Measurements from ENCODE around the gene CDC42SE2.
A peak's percentile ranks its signal among the peaks of the same experiment; 100 is the strongest.
"Not testable (repeated sequence)": the region's sequence is repeated elsewhere in the genome, so short reads cannot be mapped to it uniquely, and the experiment has no call there.

Gene CDC42SE2

GRCh38 chr5:131367219-131367860 is 103.5 kb downstream of the CDC42SE2 start:
- DNase-seq (ENCODE audit: low spot score): no peak

GRCh38 chr5:131368866-131369265 is 105.0 kb downstream of the CDC42SE2 start:
- DNase-seq (ENCODE audit: low spot score): no peak

GRCh38 chr5:131369558-131369957 is 105.7 kb downstream of the CDC42SE2 start:
- DNase-seq (ENCODE audit: low spot score): no peak

GRCh38 chr5:131371835-131372234 is 108.0 kb downstream of the CDC42SE2 start:
- no peak for DNase-seq (ENCODE audit: low spot score)

GRCh38 chr5:131373265-131373664 is 109.4 kb downstream of the CDC42SE2 start:
- no peak for DNase-seq (ENCODE audit: low spot score)

GRCh38 chr5:131375351-131375750 is 111.5 kb downstream of the CDC42SE2 start:
- DNase-seq (ENCODE audit: low spot score): no peak

DNA sequence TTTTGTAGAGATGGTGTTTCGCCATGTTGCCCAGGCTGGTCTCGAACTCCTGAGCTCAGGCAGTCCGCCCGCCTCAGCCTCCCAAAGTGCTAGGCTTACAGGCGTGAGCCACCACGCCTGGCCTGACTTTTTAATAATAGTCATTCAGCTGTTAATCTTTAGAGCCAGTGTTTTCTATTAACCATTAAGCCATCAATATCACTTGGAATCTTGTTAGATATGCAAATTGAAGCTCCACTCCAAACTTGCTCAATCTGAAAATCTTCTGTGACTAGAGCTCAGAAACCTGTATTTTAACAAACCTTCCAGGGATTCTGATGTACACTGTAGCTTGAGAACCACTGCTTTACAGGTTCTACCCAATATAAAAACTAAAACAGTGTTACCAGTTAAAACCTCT is 113.5 kb downstream of the CDC42SE2 start:
- no peak for DNase-seq (ENCODE audit: low spot score)

DNA sequence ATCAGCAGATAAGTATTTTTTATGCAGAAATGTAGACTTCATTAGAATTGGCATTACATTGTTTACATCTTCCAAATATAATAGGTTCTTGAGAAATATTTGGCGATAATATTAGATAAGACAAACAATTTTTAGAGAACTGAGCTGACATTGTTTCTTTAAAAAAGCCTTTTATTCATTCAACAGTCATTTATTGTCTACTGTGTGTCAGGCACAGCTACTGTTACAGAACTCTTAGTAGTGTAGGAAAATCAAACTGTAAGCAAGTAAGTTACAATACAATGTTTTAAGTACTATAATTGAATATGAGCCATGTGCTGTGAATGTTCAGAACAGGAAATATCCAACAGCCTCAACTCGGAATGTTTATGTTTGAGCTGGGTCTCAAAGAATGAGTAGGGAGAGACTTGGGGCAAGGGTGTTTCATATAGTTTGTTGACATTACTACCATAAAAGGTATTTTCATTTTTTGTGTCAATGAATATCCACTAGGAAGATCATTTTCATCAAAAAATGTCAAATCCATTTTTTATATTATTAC is 114.0 kb downstream of the CDC42SE2 start:
- DNase-seq (ENCODE audit: low spot score): peak; percentile 10

DNA sequence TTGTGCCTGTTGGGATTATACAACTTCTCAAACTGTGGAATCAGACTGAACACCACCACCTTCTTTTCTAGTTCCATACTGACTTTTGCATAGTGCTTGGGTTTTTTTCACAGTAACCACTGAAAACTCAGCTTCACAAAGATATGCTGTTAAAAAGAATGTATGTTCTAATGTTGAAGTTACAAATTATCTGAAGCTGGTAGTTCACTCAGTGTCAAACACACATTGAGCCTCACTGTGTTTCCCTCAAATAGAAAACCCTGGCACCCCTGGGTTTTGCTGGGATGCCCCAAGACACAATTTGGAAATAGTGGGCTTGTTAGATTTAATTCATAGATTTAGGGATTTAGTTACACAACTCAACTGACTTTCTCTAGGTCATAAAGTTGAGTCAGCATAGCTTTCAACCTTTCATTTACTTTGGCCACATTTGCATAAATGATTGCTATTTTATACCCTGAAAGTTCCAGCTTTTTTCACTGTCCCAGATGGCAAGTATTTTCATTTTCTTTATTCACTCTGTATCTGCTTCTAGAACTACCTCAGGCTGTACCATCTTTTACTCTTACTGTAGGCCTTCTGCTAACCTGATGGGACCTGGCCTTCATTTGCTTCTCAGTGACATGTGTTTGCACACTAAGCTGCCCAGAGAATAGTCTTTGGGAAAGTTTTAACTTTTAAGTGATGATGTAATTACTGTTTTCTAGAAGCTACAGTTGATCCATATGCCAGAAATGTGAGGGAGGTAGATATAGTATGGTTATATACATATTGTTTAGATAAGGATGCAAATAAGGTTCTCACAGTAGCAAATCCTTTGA is 115.1 kb downstream of the CDC42SE2 start:
- DNase-seq (ENCODE audit: low spot score): no peak

DNA sequence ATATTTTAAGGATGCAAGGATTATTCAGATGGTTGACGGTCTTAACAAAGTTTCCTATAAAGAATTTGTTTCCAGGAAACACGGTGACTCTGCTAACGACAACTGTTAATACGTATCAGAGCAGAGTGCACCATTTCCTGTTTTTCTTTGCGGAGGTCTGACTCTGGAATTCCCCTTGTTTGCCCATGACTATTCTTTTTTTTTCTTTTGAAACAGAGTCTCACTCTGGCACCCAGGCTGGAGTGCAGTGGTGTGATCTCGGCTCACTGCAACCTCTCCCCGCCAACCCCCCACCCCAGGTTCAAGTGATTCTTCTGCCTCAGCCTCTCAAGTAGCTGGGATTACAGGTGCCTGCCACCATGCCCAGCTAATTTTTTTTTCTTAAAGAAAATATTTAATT is 115.9 kb downstream of the CDC42SE2 start:
- DNase-seq (ENCODE audit: low spot score): no peak

DNA sequence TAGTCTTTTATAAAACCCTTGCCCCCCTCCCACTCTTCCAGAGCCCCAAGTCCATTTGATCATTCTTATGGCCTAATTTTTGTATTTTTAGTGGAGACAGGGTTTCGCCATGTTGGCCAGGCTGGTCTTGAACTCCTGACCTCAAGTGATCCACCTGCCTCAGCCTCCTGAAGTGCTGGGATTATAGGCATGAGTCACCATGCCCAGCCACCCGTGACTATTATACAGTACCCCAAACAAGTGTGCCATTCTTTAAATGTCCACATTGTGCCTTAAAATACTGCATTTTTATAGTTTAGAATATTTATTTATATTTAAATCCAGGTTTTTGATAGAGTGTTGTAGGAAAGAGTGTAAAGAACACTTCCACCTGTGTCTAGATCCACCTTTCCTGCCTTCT is 116.4 kb downstream of the CDC42SE2 start:
- not testable (repeated sequence) for DNase-seq (ENCODE audit: low spot score)

DNA sequence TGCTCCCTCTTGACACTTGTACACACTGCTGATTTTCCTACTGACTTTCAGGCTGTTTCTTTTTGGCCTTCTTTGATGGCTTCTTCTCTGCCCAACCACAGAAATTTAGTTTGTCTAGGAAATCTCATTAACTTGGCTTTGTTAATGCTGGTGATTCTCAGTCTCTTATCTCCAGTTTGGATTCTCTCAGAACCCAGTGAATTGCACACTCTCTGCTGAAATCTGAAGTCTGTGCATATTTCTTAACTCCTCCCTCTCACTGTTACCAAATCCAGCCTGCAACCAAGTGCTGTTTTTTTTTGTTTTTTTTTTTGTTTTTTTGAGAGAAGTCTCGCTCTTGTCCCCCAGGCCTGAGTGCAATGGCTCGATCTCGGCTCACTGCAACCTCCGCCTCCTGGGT is 117.2 kb downstream of the CDC42SE2 start:
- no peak for DNase-seq (ENCODE audit: low spot score)

GRCh38 chr5:131381777-131382176 is 117.9 kb downstream of the CDC42SE2 start:
- no peak for DNase-seq (ENCODE audit: low spot score)

DNA sequence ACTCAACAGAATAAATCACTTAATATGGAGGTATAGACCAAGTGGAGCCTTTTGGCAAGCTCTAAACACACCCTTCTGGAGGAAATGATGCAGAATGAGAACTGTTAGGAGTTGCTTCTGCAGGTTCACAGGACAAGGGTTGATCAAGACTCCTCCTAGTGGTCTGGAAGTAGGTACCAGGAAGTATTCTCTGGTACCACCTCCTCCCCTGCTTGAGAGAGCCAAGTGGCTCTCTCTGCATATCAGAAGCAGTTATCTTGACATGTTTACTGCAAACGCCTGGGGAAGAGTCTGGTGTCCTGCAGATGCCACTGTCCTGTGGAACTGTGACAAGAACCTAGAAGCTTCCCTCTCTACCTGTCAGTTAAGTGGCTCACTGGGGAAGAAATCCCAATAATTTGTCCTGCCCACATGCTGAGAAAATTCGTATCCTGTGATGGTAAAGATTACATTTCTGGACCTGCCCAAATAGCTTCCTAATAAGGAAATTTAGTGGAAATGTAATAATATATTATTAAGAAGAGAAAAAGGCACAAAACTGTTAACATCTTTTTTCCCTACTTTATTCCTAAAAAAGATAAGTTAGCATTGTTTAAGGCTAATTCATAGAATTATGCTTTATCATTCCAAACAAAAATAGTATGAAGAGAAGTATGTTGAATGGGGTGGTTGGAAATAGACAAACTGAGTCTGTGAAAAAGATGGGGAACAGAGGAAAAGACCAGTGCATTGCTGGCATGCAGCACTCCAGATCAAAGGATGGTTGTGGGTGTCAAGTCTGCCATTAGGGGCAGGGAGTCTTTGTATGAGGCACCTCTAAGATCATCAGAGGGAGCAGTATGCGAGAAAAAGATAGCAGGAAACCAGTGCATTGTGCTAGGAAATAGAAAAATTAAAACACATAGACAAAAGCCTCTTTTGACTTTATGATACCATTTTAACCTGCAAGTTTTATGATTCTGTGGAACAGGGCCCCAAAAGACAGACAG is 118.8 kb downstream of the CDC42SE2 start:
- peak; percentile 37 for DNase-seq (ENCODE audit: low spot score)

- no peak for DNase-seq (ENCODE audit: low spot score)
Measured at GRCh38 chr5:131384173-131384572, 120.3 kb downstream of the CDC42SE2 start.

DNA sequence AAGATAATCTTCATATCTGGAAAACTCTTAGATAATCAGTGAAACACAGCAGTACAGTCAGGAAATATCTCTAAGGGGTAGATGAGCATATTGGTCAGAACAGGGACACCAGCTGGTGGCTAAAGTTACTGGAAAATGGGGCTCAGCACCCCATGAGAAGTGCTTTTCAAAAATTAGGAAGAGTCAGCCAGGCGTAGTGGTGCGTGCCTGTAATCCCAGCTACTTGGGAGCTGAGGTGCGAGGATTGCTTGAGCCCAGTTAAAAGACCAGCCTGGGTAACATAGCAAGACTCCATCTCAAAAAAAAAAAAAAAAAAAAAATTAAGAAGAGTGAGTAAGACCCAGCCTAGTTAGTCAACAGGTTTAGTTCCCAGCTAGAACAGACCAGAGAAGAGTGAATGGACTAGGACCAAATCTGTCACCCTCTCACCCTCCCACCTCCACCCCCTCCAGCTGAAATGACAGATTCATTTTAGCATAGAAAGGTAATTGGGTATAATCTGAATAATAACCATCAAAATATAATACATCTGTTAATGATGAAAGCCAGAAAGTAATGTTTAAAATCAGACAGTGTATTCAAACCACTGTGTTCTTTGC is 120.9 kb downstream of the CDC42SE2 start:
- DNase-seq (ENCODE audit: low spot score): no peak

- DNase-seq (ENCODE audit: low spot score): no peak
Measured at GRCh38 chr5:131386124-131386523, 122.3 kb downstream of the CDC42SE2 start.

GRCh38 chr5:131386779-131387178 is 122.9 kb downstream of the CDC42SE2 start:
- DNase-seq (ENCODE audit: low spot score): no peak

GRCh38 chr5:131387255-131387654 is 123.4 kb downstream of the CDC42SE2 start:
- DNase-seq (ENCODE audit: low spot score): no peak

DNA sequence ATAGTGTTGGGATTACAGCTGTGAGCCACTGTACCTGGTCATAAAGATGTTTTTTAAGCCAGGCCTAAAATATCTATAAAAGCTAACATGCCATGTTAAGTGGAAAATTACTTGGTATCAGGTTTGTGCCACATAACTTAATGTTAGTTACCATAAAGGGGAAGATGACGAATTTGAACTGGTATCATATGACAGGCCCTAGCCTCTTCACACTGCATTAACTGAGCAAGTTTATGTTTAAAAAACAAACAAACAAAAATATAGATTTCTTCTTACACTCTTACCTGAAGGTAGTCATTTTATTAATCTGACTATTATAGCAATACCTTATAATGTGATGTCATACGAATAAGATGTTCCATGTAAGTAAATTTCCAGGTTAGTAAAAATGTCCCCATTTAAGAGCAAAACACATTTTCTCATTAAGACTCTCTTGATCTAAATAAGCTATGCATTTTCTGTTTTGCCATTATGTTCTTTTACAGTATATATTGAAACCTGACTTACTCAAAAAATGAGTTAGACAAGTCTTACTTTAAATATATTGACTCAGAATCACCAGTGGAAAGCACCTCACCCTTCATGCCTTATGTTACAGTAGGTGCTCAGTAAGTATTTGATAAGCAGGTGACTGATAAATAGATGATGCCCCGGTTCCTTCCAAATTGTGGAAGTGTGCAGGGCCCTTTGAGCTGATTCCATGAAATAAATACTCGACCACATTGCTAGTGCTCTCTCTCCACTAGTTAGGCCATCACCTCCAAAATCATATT is 125.4 kb downstream of the CDC42SE2 start:
- no peak for DNase-seq (ENCODE audit: low spot score)

- no peak for DNase-seq (ENCODE audit: low spot score)
Measured at GRCh38 chr5:131389869-131390265, 126.0 kb downstream of the CDC42SE2 start.
